ENCODE measurements around the gene SLC44A3.
"Not testable (repeated sequence)": the region's sequence is repeated elsewhere in the genome, so short reads cannot be mapped to it uniquely, and the experiment has no call there.

DNA sequence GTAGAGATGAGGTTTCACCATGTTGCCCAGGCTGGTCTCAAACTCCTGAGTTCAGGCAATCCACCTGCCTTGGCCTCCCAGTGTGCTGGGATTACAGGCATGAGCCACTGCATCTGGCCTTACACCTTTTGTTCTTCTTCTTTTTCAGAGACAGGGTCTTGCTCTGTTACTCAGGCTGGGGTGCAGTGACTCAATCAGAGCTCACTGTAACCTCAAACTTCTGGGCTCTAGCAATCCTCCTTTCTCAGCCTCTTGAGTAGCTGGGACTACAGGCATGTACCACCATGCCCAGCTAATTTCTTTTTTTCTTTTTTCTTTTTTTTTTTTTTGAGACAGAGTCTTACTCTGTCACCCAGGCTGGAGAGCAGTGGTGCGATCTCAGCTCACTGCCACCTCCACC is 121.3 kb downstream of the SLC44A3 start:
- not testable (repeated sequence) for TF ChIP-seq POLR2A (IDR thresholded peaks at IDR 0.05)
- TF ChIP-seq, protein P1, sequence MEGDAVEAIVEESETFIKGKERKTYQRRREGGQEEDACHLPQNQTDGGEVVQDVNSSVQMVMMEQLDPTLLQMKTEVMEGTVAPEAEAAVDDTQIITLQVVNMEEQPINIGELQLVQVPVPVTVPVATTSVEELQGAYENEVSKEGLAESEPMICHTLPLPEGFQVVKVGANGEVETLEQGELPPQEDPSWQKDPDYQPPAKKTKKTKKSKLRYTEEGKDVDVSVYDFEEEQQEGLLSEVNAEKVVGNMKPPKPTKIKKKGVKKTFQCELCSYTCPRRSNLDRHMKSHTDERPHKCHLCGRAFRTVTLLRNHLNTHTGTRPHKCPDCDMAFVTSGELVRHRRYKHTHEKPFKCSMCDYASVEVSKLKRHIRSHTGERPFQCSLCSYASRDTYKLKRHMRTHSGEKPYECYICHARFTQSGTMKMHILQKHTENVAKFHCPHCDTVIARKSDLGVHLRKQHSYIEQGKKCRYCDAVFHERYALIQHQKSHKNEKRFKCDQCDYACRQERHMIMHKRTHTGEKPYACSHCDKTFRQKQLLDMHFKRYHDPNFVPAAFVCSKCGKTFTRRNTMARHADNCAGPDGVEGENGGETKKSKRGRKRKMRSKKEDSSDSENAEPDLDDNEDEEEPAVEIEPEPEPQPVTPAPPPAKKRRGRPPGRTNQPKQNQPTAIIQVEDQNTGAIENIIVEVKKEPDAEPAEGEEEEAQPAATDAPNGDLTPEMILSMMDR (IDR thresholded peaks at IDR 0.05), result not testable (repeated sequence)
